A549 (cell line): ENCODE results near the gene UBP1. TPM values are rescaled to one million over a fixed set of nuclear protein-coding genes. Genes with fewer than 3 reads are reported as not detected.
"Not testable (repeated sequence)": the region's sequence is repeated elsewhere in the genome, so short reads cannot be mapped to it uniquely, and the experiment has no call there.

ENCODE experiments used
- ATAC-seq, 2 experiments: fragments of 200-7000 bp in 1 of 2; fragments of >200 bp in 1 of 2; cut with Nextera tagmentation in 1 of 2; cut with Tn5 transposase in 1 of 2; 3 replicates each; pipeline versions ENCODE4 v1.8.0 to v1.9.1; 2018 to 2020; ENCODE audit warnings: mild to moderate bottlenecking in 1 of 2, moderate library complexity in 1 of 2
- CTCF ChIA-PET: fragments of 300-600 bp; sonication (Branson Sonifier 250); formaldehyde crosslinking; extraction: SDS; loops from one replicate; lab custom pipeline; 2021; ENCODE audit warnings: antibody characterized with exemption, inconsistent platforms; lab: Yijun Ruan, JAX
- POLR2A ChIA-PET: fragments of 350-600 bp; formaldehyde crosslinking; extraction: SDS; loops from one replicate; lab custom pipeline; 2021; ENCODE audit warnings: antibody characterized with exemption, inconsistent platforms; lab: Yijun Ruan, JAX
- DNase-seq, 2 experiments: peaks; one replicate each; pipeline versions ENCODE4 v3.0.0 to v3.0.0-alpha.2; 2011 to 2016; ENCODE audit warnings: low read depth in 1 of 2, low spot score in 1 of 2
- FAIRE-seq: peaks from 2 replicates; lab custom pipeline; 2011; peaks lifted over from hg19 to GRCh38; lab: Jason Lieb, UNC
- H3K27ac ChIP-seq, 2 experiments: fragments of >200 bp; sonication (Bioruptor Twin); formaldehyde crosslinking; 3 replicates each; pipeline ENCODE4 v1.5.1; 2016 to 2017
- H3K4me1 ChIP-seq: fragments of >200 bp; sonication (Bioruptor Twin); formaldehyde crosslinking; 3 replicates; pipeline ENCODE4 v1.6.1; 2016
- H3K4me2 ChIP-seq: fragments of >200 bp; sonication (Bioruptor Twin); formaldehyde crosslinking; 3 replicates; pipeline ENCODE4 v1.6.1; 2016
- H3K4me3 ChIP-seq: fragments of >200 bp; sonication (Bioruptor Twin); formaldehyde crosslinking; 3 replicates; pipeline ENCODE4 v1.5.1; 2016
- H3K9me3 ChIP-seq: fragments of >200 bp; sonication (Bioruptor Twin); formaldehyde crosslinking; 3 replicates; pipeline ENCODE4 v1.6.1; 2016
- CEBPB ChIP-seq, 2 experiments: fragments of >200 bp in 1 of 2; sonication (Bioruptor Twin) in 1 of 2; formaldehyde crosslinking in 1 of 2; IDR thresholded peaks; 2 replicates each; pipeline ENCODE4 v1.6.1; 2012 to 2016
- EHMT2 ChIP-seq: fragments of 200-600 bp; sonication (generic); IDR thresholded peaks from 2 replicates; pipeline ENCODE4 v1.6.1; 2016; ENCODE audit warnings: antibody characterized with exemption, low read depth, mild to moderate bottlenecking, moderate library complexity
- FOSB ChIP-seq: fragments of 250-450 bp; sonication (Bioruptor Pico); IDR thresholded peaks from 2 replicates; pipeline ENCODE4 v1.5.0; 2020; ENCODE audit warnings: mild to moderate bottlenecking, moderate library complexity
- MAFK ChIP-seq: fragments of 450-650 bp; IDR thresholded peaks from 2 replicates; pipeline ENCODE4 v1.6.1; 2014; ENCODE audit not compliant: partially characterized antibody
- MYC ChIP-seq: IDR thresholded peaks from 2 replicates; pipeline ENCODE4 v1.6.1; 2012; ENCODE audit warnings: mild to moderate bottlenecking, inconsistent platforms, low read length, improper control_type of control experiment, borderline replicate concordance
- NR3C1 ChIP-seq: fragments of >200 bp; sonication (Bioruptor Twin); formaldehyde crosslinking; IDR thresholded peaks from 3 replicates; pipeline ENCODE4 v1.6.1; 2017
- SMC3 ChIP-seq: fragments of >200 bp; sonication (Bioruptor Twin); formaldehyde crosslinking; IDR thresholded peaks from 3 replicates; pipeline ENCODE4 v1.6.1; 2018; ENCODE audit warnings: inconsistent platforms
- TFCP2L1 ChIP-seq: fragments of 250-450 bp; sonication (Bioruptor Pico); IDR thresholded peaks from 2 replicates; pipeline ENCODE4 v1.5.0; 2021; ENCODE audit warnings: mild to moderate bottlenecking
- ZC3H11A ChIP-seq: fragments of 450-650 bp; IDR thresholded peaks from 2 replicates; pipeline ENCODE4 v1.6.1; 2014; ENCODE audit warnings: antibody characterized with exemption, mild to moderate bottlenecking
- ZNF302 ChIP-seq: fragments of 250-450 bp; sonication (Bioruptor Pico); IDR thresholded peaks from 2 replicates; pipeline ENCODE4 v1.9.0; 2021; ENCODE audit warnings: inconsistent platforms, mild to moderate bottlenecking, moderate library complexity
- ZSCAN20 ChIP-seq: fragments of 250-450 bp; sonication (Bioruptor Pico); IDR thresholded peaks from 2 replicates; pipeline ENCODE4 v1.8.0; 2022; ENCODE audit warnings: mild to moderate bottlenecking, moderate library complexity
- WGBS: methylation state at CpG from one replicate; pipeline ENCODE4 v1.1.6; 2017; ENCODE audit errors: missing lambda C conversion rate; 5-methylcytosine and 5-hydroxymethylcytosine counted together
- polyA plus RNA-seq, 4 experiments: library from polyadenylated mRNA; depleted of rRNA in 3 of 4; stranded (reverse); fragments of >200 nt; fragmentation: RNase III in 1 of 4; extraction: RNeasy Plus Mini Kit Qiagen cat#74134 plus additional on column Dnase treatment in 1 of 4; gene quantifications; 2 replicates in 3 of 4; 3 replicates in 1 of 4; pipeline ENCODE4 v1.2.3, GENCODE V29; 2011 to 2017
- TF ChIP-seq, protein P1 (sequence below): IDR thresholded peaks from 2 replicates; pipeline ENCODE4 v1.6.1; 2012
- TF ChIP-seq, protein P2 (sequence below): fragments of 250-450 bp; sonication (Bioruptor Pico); IDR thresholded peaks from 2 replicates; pipeline ENCODE4 v1.5.0; 2021; ENCODE audit warnings: mild to moderate bottlenecking, moderate library complexity, borderline replicate concordance

UBP1 gene
- polyA plus RNA-seq, 2 of the 4 experiments (the other 2 are of a cell fraction) = 48.6 to 92.5 TPM

DNA sequence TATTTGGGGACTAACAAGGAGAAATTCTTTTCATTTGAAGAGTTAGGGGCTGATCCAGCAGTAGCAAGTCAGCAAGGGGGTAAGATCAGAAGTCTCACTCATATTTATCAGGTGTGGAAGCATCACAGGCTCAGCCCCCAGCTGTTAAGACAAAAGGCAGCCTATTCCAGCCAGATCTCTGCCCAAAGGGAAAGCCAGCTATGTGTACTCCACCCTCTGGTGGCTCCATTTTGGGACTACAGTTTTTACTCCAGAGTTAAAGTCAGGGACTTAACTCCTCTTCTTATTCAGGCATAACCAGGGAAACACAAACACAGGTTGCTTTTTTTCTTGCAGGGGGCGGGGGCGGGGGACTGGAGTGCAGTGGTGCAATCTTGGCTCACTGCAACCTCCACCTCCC is 19.2 kb downstream of the UBP1 start (continued):
- TF ChIP-seq, protein P1, sequence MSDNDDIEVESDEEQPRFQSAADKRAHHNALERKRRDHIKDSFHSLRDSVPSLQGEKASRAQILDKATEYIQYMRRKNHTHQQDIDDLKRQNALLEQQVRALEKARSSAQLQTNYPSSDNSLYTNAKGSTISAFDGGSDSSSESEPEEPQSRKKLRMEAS = no peak
- TF ChIP-seq, protein P2, sequence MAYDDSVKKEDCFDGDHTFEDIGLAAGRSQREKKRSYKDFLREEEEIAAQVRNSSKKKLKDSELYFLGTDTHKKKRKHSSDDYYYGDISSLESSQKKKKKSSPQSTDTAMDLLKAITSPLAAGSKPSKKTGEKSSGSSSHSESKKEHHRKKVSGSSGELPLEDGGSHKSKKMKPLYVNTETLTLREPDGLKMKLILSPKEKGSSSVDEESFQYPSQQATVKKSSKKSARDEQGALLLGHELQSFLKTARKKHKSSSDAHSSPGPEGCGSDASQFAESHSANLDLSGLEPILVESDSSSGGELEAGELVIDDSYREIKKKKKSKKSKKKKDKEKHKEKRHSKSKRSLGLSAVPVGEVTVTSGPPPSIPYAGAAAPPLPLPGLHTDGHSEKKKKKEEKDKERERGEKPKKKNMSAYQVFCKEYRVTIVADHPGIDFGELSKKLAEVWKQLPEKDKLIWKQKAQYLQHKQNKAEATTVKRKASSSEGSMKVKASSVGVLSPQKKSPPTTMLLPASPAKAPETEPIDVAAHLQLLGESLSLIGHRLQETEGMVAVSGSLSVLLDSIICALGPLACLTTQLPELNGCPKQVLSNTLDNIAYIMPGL (CRISPR knock-in tag) = no peak
- no peak for TF ChIP-seq ZSCAN20
- TF ChIP-seq MAFK = no peak
- no peak for TF ChIP-seq MYC

DNA sequence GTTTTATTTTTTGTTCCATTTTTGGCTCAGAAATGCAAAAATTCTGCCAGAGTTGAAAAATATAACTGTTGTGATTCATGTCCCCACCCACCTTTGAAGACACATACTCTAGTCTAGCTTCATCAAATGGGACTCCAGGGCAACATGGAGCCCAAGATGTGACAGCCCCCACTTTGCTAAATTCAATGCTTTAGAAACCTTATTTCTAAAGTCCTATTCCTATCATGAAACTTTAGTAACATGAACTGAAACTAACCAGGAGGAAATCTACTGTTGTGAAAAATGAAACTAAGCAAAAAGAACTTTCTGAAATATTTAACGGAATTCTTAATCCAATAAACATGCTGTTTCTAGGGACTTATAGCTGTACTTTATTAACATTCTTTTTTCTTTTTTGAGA is 20.3 kb downstream of the UBP1 start:
- CTCF ChIA-PET = interaction anchor here (3.1 kb wide), 1 partner anchor 18 kb away, joined by 13 read pairs; no protein-coding TSS in a partner anchor
- POLR2A ChIA-PET = interaction anchor here (1.4 kb wide), 1 partner anchor 21 kb away, joined by 3 read pairs; no protein-coding TSS in a partner anchor
- TF ChIP-seq CEBPB (IDR thresholded peaks at IDR 0.05) (no peak), SMC3 (no peak)
- TF ChIP-seq, all 56 proteins: peak for 0

GRCh38 chr3:33417066-33417673 is 23.0 kb downstream of the UBP1 start:
- Histone ChIP-seq H3K4me3 (no peak overlapping the region), H3K9me3 (no peaks in the 10 kb centered on the region), H3K4me2 (no peak overlapping the region), H3K27ac (no peak overlapping the region), H3K4me1 (no peaks in the 10 kb centered on the region)
- no peak for DNase-seq
- FAIRE-seq = no peak
- ATAC-seq = no peak
- no peak for TF ChIP-seq ZC3H11A
- no peak for TF ChIP-seq NR3C1
- TF ChIP-seq FOSB (CRISPR knock-in tag) = no peak
- ChIA-PET POLR2A (no interaction called here), CTCF (no interaction called here)
- 91% methylated on average over 3 of the region's 3 CpGs for WGBS

More for the DNA sequence above, 20.3 kb downstream of the UBP1 start:
- Histone ChIP-seq H3K4me2 (no peak overlapping the region), H3K9me3 (no peaks in the 10 kb centered on the region), H3K4me3 (no peak overlapping the region), H3K4me1 (peaks cover 4% of the 10 kb centered on the region; the same call in 2 of the 3 replicates), H3K27ac (no peak overlapping the region)
- DNase-seq (no peak), ATAC-seq (no peak), FAIRE-seq (no peak)
- WGBS = 92% methylated on average over 1 of the region's 1 CpG

- DNase-seq, POLR2A ChIA-PET, H3K4me3 ChIP-seq, FAIRE-seq, H3K27ac ChIP-seq, H3K4me2 ChIP-seq, ATAC-seq, H3K9me3 ChIP-seq, H3K4me1 ChIP-seq: not testable (repeated sequence)
- 92% methylated on average over 3 of the region's 3 CpGs for WGBS
- CTCF ChIA-PET = interaction anchor here (0.6 kb wide), 1 partner anchor 38 kb away, joined by 3 read pairs; no protein-coding TSS in a partner anchor
Measured at GRCh38 chr3:33410816-33411215, 29.4 kb downstream of the UBP1 start.

DNA sequence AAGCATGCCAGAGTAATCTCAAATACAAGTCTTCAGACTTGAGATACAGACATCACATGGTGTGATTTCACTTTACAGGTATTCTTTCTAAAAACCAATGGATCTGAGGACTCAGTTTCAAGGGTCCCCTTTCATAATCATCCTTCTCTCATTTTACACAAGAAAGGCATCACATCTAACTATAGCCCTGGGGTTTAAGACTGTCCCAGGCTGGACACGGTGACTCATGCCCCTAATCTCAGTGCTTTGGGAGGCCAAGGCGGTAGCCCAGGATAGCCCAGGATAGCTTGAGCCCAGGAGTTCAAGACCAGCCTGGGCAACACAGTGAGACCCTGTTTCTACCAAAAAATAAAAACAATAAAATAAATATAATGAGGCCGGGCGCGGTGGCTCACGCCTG is 36.4 kb downstream of the UBP1 start:
- ChIA-PET CTCF (interaction anchor here (1.2 kb wide), 1 partner anchor 383 kb away, joined by 3 read pairs; no protein-coding TSS in a partner anchor), POLR2A (no interaction called here)
- no peak for DNase-seq
- Histone ChIP-seq H3K27ac (no peak overlapping the region), H3K4me2 (no peak overlapping the region), H3K4me1 (no peaks in the 10 kb centered on the region), H3K4me3 (no peak overlapping the region), H3K9me3 (no peaks in the 10 kb centered on the region)
- peak in 1 of 2 experiments; percentile 41; a peak in 1 of 6 replicates for ATAC-seq
- TF ChIP-seq FOSB (CRISPR knock-in tag) (no peak), TFCP2L1 (CRISPR knock-in tag) (no peak), EHMT2 (no peak), ZNF302 (no peak)
- FAIRE-seq = no peak
- 93% methylated on average over 6 of the region's 6 CpGs for WGBS
